GM20431 (cell line): ENCODE data around the gene CDK19.

Source experiments
- in situ Hi-C: fragments of 300-500 bp; cut with MseI, MboI; formaldehyde crosslinking; loops from one replicate; pipeline ENCODE4 v1.15.0; 2020; ENCODE audit warnings: low sequenced_read_pairs; ENCODE audit not compliant: unreplicated experiment

CDK19 gene

DNA sequence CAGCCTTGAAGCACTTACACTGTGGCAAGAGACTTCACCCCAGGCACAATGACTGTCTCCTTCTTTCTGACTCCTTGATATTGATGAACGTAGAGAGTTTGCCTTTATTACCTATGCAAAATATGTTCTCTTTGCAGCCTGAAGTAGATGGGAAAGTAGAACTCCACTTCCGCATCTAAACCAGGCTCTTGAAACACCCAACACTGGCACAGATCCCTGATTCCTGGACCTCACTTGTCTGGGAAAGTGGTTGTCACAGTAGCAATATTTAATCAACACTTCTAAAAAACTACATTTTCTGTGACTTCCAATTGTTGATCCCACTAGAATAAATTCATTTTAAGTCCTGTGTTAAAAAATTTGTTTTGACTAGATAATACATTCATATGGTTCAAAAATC is 143.1 kb downstream of the CDK19 start:
- in situ Hi-C loops, result no loop called here

DNA sequence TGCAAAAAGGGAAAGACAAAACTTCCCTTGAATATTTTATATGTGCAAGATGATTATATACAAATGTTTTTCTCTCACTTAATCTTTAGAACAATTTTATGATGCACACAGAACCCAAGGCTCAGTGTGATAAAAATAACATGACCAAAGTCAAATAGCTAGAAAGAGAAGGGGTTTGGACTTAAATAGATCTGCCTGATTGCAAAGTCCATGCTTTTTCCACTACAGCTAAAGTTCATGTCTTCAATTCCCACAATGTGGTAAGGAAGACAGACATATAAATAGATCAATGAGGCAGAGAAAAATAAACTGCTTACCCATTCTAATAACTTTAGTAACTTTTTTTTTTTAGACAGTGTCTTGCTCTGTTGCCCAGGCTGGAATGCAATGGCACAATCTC is 143.8 kb downstream of the CDK19 start:
- in situ Hi-C loops, result no loop called here

DNA sequence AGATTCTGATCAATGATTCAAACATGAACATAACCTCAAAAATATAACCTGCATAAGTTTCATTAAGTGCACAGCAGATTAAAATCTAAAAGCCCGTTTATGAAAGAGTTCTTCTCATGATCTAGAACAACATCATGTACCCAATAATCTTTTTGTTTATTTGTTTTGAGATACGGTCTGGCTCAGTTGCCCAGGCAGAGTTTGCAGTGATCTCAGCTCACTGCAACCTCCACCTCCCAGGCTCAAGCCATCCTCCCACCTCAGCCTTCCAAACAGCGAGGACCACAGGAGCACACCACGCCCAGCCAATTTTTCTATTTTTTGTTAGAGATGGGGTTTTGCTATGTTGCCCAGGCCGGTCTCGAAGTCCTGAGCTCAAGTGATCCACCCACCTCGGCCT is 149.7 kb downstream of the CDK19 start:
- in situ Hi-C loops, result no loop called here

DNA sequence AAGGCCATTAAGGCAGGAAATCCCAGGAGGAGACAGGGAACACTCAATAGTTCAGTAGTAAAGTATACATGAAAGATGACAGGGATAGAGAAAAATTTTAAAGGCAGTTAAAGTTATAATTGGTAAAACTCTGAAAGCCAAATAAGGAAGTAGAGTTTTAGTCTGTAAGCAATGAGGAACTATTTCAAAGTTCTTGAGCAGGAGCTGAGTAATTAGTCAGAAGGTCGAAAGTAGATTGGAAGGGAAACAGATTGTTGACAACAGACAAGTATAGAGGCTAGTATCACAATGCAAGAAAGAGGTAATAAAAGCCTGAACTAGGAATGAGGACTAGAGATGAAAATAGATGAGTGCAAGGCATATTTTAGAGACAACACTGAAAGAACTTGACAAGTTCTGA is 150.3 kb downstream of the CDK19 start:
- in situ Hi-C loops, result no loop called here

DNA sequence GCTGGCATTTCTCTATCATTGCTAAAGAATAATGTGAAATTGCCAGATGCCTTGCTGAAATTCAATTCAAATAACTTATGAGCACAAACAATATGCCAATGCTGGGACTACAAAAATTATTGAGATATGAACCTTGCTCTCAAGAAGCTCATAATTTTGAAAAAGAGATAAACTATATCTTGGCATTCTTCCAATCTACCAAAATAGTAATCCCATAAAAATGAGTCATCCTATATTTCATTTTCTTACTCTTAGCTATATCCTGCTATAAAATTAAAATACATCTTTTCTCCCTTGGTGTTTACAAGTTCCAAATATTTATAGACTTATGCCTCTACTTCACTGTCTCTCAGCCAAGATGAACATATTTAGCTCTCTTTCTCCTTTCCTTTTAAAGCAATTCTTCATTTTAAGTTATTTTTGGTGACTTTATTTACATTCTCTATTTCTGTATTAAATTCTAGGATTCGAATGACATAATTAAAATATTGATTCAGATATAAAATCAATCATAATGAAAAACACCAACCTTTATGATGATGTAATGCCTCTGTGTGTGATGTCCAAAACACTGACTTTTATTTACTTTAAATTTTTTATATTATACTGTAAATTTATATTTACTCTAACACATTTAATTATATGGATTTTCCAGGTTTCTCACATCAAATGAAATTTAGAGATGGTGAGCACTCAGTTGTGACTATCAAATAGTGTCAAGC is 152.6 kb downstream of the CDK19 start:
- in situ Hi-C loops, result no loop called here

DNA sequence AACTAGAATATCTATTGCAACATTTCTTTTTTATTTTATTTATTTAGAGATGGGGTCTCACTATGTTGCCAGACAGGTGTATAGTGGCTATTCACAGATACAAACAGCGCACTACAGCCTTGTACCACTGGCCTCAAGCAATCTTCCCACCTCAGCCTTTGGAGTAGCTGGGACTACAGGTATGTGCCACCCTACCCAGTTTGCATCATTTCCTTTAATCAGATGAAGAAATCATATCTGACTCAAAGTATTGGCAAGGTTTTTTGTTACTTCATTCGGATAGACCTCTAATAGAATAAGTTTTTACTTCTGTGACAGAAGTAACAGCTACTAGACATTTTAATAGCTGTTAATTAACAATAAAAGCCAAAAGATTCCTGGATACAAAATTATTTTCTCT is 153.9 kb downstream of the CDK19 start:
- in situ Hi-C loops, result no loop called here

DNA sequence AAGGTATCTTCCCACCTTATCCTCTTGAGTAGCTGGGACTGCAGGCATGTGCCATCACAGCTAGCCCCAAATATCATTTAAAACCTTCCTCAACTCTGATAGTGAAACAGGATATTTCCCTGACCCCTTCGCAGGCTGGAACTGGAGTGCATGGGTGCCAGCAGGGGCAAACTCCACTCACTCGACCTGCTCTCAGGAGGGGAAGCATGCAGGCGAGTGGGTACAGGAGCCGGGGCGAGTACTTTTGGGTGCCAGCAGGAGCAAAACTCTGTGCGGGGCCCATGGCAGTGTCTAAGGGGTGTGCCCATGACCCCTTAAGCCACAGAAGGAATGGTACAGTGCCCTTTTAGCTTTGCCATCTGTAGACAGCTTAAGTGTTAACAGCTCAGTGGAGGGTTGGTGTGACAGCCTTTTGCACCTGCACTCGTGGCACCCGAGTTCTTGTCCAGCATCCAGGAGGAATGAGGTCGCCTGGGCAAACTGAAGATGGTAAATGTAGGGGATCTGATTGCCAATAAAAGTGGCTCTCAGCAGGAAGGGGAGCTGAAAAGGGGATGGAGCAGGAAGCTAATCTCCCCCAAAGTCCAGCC is 155.1 kb downstream of the CDK19 start:
- in situ Hi-C loops, result no loop called here

DNA sequence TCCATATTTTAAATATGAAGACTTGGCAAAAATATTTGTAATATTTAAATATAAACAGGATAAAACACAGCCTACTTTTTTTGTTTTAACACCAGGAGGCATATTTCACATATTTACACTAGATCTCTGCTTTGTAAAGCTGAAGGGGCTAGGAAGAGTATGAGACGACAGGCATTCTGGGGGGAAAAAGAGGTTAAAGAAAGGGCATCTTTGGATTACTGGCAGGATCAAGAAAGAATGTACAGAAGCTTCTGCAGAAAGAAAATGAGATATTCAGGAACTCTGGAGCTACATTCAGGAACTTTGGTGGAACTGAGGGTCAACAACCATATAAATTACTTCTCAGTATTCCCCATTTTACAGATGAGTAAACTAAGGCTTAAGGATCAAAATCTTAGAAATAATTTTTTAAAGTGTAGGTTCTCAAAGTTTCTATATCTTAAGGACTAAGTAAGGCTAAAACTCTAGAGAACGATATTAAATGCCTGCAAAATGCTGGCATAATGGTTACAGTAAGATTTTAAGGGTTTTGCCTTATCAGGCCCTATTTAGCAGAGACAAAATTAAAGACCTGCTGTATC is 156.5 kb downstream of the CDK19 start:
- in situ Hi-C loops, result no loop called here

DNA sequence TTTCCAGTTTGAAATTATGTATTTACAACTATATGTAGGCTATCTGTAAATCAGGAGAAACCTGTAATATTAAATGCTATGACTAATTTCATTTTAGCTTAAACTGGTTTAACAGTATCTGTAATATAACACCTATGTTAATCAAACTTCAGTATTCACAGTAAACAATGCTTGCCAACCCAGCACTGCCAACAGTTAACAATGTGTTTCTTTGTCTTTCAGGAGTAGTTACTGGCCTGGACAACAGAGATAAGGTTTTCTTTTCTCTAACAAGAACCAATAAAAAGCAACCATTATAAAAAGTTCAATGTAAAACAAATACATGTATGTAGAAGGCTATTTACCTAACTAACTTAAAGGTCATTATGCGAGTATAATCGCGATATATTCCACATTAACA is 158.8 kb downstream of the CDK19 start:
- in situ Hi-C loops, result no loop called here

DNA sequence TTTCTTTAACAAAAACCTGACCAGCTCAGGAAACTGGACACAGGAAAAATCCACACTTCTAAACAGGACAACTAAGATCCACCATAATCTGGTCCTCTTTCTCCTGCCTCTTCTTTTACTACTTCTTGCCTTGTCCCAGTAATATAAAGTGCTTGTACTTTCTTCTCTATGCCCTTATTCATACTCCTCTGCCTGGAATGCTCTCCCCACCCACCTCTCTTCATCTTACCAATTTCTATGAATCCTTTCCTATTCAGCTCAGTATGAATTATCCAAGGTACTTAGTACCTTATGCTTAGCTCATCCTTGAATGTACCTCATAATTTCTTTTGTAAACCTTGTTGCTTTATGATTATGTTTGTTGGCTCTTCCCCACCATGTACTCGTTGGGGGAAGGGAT is 159.4 kb downstream of the CDK19 start:
- in situ Hi-C loops, result no loop called here

DNA sequence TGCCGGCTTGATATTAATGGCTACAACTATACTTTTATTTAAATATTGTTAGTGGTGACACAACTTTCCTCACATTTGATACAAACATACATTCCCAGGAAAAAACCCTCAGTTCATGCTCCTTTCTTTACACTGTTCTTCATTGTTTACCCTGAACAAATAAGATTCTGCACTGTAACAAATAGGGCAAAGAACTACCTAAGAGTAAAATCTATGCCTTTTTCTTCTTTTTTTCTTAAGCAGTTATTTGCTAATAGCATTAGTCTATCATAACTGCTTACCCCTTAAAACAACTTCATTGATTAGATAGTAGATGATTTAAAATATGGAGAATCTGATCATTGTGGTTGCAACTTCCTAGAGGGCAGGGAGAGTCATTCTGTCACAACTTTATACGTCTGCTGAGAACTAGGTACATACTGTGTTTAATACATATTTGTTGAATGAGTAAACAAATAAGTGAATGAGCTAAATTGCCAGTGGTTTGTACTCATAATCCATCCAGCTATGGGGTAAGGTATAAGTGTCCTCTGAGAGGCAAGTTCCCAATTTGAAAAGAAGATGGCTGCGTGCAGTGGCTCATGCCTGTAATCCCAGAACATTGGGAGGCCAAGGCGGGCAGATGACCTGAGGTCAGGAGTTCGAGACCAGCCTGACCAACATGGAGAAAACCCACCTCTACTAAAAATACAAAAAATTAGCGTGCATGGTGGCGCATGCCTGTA is 161.0 kb downstream of the CDK19 start:
- in situ Hi-C loops, result no loop called here

DNA sequence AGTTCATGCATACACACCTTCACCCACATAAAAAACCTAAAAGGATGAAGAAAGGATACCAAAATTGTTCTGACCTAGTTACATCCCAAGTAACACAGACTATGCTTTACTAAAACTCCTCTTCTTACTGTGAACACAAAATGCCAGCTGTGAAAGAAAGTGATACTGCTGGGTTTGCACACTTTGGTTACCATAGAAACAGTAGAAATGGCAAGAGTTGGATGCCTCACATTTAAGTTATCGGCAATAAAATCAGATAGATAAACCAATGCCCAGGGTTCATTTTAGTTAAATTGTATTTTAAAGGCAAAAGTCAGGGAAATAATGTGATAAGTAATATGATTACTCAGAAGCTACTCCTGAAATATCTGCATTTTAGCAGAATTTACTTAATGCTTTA is 161.9 kb downstream of the CDK19 start:
- in situ Hi-C loops, result no loop called here

DNA sequence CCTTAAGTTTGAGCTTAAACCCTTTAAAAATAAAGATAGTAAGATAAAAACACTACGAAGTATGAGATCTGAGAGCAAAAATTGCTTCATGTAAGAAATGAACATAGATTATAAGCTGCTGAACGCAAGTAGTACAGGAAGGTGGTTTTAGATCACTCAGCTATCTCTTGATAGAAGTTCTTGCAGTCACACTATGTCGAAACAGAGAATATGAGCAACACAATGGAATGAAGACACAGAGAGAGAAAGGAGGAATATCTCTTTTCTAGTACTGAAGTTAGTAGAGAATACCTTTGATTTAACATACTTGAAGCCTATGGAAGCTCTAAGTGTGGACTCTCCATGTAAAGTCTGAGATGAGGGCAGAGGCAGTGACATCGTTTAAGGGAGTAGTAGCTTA is 162.7 kb downstream of the CDK19 start:
- in situ Hi-C loops, result no loop called here

DNA sequence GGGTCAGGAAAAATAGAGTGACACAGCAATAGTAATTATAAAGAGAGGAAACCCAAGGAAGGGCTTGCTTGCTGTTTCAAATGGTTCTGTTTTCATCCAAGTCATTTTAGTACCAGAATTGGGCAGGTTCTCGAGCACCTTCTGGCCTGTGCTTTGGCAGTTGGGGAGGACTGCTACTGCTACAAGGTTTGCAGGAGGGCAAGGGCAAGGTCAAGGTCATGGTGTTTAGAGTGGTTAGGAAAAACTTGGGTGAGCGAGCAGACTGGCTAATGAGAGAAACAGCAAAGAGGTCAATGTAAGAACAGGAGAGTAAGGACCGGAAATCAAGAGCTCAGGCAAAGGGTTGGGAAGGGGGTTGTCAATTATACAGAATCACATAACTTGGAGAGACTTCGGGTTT is 164.5 kb downstream of the CDK19 start:
- in situ Hi-C loops, result no loop called here

DNA sequence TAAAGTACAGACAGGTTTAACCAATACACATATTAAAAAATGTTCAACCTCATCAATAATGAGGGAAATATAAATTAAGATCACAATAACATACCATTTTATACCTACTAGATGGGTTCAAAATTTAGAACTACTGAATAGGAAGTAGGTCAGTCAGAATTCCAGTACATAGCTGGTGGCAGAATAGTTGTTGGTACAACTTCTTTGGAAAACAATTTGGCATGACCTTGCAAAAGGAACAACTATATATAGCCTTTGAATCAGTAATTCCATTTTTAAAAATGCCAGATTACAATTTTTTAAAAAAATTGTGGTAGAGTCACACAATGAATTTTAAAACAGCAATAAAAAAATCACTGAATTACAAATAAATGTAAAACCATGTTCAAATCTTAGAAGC is 165.6 kb downstream of the CDK19 start:
- in situ Hi-C loops, result no loop called here

DNA sequence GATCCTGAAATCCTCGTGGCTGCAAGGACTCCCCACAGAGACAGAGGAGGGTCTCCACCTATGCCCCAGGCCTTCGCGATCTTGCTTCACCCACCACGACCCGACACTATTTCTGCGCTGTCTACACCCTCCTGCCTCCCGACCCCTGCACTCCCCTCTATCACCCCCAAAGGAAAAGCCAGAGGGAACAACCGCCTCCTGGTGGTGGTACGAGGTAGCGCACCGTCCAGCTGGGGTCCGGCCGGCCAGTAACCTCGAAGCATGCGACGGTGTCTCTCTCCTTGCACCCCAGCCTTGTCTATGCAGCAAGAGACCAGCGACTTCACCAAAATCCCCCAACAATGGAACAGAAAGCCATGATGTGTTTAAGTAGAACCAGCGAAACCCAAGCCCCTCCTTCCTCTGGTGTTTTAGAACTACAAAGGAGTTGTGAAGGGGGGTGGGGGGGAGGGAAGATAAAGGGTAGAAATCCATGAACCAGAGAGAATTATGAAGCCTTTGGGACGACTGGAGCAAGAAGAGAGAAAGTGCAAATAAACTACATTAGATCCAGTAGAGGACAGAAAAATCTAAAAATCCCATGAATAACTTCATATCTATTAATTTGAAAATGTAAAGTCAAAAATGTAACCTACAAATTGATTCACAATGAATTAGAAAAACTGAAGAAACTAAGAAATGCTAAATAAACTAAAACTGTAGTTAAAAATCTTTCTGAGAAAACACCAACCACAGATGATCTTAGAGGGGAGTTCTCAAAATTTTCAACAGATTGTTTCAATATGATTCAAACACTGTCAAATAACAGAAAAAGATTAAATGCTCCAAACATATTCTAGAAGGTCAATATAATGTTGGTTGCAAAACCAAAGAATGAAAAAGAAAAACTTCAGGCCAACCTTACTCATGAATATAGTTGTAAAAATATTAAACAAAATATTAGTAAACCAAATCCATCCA is 168.0 kb downstream of the CDK19 start:
- in situ Hi-C loops, result no loop called here

DNA sequence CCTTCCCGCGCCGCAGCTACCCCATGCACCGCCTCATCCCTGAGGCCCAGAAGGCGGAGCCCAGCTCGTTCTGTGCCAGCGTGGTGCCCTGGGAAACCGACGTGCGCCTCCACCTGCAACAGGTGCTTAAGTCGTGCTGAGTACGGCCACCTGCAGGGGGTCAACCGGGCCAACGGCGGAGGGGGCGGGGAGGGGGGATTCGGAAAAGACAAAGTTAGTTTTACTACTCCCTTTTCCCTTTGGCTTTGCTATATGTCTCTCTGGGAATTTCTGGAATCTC is 168.9 kb downstream of the CDK19 start:
- in situ Hi-C loops, result no loop called here

DNA sequence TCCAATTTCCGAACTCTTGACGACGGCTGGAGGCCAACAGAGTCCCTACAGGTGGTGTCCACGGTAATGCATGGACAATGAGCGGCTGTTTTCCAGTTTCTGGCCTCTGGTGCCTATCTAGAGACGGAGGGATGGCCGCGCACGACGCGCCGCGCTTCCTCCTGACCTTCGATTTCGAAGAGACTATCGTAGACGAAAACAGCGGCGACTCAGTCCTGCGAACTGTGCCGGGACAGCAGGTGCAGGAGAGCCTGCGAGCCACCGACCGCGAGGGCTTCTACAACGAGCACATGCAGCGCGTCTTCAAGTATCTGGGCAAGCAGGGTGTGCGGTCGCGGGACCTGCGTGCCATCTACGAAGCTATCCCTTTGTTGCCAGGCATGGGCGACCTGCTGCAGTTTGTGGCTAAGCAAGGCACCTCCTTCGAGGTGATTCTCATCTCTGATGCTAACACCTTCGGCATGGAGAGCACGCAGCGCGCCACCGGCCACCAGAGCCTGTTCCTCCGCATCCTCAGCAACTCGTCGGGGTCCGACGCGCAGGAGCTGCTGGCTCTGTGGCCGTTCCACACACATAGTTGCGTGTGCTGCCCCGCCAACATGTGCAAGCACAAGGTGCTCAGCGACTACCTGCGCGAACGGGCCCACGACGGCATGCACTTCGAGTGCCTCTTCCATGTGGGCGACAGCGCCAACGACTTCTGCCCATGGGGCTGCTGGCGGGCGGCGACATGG is 169.4 kb downstream of the CDK19 start:
- in situ Hi-C loops, result no loop called here

DNA sequence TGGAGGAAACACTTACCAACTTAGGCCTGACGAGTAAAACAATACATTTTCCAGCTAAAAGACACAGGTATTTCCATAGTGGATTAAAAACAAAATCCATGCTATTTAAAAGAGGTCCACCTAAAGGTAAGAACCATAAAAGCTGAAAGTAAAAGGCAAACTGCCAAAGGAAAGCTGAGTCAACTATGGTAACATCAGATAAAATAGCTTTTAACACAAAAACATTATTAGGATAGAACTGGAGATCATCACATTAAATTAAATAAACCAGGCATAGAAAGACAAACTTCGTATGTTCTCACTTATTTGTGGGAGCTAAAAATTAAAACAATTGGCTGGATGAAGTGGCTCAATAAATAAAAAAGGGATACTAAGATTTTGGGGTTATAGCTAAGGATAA is 172.1 kb downstream of the CDK19 start:
- in situ Hi-C loops, result no loop called here

DNA sequence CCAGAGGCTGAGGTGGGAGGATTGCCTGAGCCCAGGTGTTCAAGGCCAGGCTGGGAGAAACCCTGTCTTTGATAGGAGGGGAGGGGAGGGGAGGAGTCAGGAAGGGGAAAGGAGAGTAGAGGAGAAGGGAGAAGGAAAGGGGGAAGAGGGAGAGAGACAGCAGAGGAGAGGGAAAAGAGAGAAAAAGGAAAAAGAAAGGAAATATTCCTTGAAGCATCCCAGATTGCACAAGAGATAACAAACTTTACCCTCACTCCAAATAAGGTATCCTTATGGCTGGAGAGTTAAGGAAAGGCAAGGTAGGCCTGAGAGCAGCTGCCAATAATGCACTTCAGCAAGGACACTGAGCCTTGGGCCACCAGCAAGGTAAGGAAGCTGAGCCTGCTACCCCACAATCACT is 172.6 kb downstream of the CDK19 start:
- in situ Hi-C loops, result no loop called here
